Measurements from ENCODE around the gene RASL10B.

RASL10B gene

DNA sequence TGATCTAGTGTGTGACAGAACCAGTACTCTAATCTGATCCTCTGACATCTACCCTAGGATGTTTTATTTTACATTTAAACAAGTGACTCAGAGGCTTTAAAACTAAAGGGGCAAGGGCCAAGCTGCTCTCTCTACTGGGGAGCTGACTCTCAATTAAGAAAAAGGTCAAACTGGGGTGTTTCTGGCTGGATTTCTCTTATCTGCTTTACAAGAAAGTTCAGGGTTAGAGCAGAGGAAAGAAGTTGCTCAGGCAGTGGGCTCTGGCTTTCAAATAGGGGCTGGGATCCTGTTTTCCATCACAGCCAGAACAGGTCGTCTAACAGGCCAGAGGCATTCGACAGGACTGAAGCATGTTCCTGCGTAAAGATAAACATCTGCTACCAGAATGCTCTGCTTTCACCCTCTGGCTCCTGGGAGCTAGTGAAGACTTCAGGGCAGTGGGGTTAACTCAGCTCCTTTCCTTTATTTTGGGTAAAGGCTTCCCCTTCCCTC, 55.5 kb downstream of the RASL10B start:
- DNase-seq (ENCODE audit: low read depth) = no peak
- TF ChIP-seq, protein P1, sequence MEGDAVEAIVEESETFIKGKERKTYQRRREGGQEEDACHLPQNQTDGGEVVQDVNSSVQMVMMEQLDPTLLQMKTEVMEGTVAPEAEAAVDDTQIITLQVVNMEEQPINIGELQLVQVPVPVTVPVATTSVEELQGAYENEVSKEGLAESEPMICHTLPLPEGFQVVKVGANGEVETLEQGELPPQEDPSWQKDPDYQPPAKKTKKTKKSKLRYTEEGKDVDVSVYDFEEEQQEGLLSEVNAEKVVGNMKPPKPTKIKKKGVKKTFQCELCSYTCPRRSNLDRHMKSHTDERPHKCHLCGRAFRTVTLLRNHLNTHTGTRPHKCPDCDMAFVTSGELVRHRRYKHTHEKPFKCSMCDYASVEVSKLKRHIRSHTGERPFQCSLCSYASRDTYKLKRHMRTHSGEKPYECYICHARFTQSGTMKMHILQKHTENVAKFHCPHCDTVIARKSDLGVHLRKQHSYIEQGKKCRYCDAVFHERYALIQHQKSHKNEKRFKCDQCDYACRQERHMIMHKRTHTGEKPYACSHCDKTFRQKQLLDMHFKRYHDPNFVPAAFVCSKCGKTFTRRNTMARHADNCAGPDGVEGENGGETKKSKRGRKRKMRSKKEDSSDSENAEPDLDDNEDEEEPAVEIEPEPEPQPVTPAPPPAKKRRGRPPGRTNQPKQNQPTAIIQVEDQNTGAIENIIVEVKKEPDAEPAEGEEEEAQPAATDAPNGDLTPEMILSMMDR (IDR thresholded peaks at IDR 0.05; ENCODE audit: control insufficient read depth, insufficient read depth, low read depth, low read length, missing control alignments) = no peak
- H3K4me3 ChIP-seq (ENCODE audit: control insufficient read depth, low read depth, low read length) = no peak overlapping the region

DNA sequence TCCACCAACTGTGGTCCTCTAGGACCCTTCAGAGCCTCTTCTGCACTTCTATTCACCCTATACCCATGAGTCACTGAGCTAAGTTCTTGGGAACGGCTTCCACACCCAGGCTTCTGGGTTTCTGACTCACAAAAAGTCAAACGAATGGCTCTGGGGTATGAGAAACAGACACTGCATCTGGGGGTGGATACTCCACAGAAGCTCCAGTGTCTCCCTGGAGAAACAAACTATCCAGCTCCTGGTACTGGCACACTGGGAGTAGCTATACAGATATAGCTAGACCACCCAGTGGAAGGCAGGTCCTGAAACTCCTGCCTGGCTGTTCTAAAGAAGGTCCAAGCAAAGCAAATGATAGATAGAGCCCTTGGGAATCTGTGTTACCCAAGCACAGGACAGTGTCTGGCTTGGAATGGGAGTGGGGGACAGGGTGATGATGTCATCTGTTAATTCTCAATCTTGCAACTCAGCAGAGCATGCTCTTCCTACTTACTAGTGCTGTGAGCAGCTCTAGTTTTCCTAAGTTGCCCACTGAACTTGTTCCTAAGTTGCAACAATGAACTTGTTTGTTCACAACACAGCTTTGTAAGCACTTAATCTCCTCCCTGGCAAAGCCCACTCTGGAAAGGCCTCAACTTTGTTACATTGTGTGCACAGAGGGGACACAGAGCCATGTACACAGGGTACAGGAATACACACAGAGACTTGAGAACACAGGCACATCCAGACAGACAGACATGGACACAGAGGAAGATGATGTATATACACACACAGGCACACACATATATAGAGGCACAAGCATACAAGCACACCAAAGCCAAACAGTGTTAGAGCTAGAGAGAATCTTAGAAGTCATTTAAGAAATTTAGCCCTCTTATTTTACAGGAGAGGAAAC, 57.3 kb downstream of the RASL10B start:
- no peak for DNase-seq (ENCODE audit: low read depth)

DNA sequence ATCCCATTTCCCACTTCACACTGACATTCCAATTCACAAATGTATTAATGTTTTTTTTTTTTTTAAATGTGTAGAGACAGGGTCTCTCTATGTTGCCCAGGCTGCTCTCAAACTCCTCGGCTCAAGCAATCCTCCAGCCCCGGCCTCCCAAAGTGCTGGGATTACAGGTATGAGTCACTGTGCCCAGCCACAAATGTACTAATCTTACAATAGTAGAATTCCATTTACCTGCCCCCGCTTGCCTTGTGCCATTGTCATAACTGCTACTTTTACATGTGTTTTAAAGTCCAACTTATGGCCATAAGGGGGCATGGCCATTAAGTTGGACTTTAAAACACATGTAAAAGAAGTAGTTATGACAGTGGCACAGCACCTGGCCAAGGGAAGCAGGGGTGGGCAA, 59.4 kb downstream of the RASL10B start:
- no peak overlapping the region for H3K4me3 ChIP-seq (ENCODE audit: control insufficient read depth, low read depth, low read length)
- DNase-seq (ENCODE audit: low read depth) = no peak
- TF ChIP-seq, protein P1 (IDR thresholded peaks at IDR 0.05; ENCODE audit: control insufficient read depth, insufficient read depth, low read depth, low read length, missing control alignments) = no peak

More for the DNA sequence above, 57.3 kb downstream of the RASL10B start:
- no peak overlapping the region for H3K4me3 ChIP-seq (ENCODE audit: control insufficient read depth, low read depth, low read length)
- TF ChIP-seq, protein P1 (IDR thresholded peaks at IDR 0.05; ENCODE audit: control insufficient read depth, insufficient read depth, low read depth, low read length, missing control alignments) = no peak

DNA sequence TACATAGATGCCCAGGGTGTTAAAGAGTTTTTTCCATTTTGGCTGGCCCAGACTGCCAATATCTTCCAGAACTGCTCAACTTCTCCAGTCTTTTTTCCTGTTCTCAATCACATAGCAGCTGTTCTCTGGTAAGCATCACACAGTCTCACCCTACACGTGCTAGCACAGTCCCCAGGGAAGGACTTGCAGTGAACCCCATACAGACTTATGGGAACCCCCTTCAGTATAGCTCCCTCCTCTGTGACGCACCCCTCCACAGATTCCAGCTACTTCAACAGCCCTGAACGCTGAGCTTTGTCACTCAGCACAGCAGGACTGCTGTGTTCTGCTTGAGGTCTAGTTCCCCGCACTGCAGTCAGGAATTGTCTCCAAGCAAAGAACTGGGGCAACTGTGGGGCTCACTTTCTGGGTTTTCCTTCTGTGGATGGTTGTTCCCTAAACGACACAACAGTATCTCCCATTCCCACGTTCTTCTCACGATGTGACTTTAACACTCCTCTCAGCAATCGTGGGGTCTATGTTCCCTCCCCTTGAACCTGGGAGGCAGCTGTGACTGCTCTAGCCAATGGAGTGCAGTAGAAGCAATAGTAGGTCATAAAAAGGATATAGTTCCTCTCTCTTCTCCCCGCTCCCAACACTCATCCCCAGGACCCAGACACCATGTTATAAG, 60.4 kb downstream of the RASL10B start:
- no peak overlapping the region for H3K4me3 ChIP-seq (ENCODE audit: control insufficient read depth, low read depth, low read length)
- no peak for DNase-seq (ENCODE audit: low read depth)
- TF ChIP-seq, protein P1 (IDR thresholded peaks at IDR 0.05; ENCODE audit: control insufficient read depth, insufficient read depth, low read depth, low read length, missing control alignments) = no peak

Data from AG09309 (cell line).